NT2/D1 (cell line): ENCODE measurements around the gene CNOT10.
A peak's percentile ranks its signal among the peaks of the same experiment; 100 is the strongest.

Experiments used
- DNase-seq: peaks from one replicate; pipeline ENCODE4 v3.0.0-alpha.2; 2011; ENCODE audit warnings: low read depth, low spot score
- H3K27me3 ChIP-seq: 2 replicates; pipeline ENCODE4 v1.6.0; 2011; ENCODE audit warnings: mild to moderate bottlenecking; ENCODE audit not compliant: insufficient read length, insufficient read depth
- H3K36me3 ChIP-seq: 2 replicates; pipeline ENCODE4 v1.6.1; 2011; ENCODE audit warnings: mild to moderate bottlenecking, low read length, mixed read lengths; ENCODE audit not compliant: insufficient read depth, insufficient read length
- H3K4me1 ChIP-seq: 2 replicates; pipeline ENCODE4 v1.5.1; 2011; ENCODE audit not compliant: insufficient read depth, insufficient read length
- H3K4me3 ChIP-seq: 2 replicates; pipeline ENCODE4 v1.5.1; 2011; ENCODE audit warnings: low read depth; ENCODE audit not compliant: insufficient read length
- H3K9ac ChIP-seq: 2 replicates; pipeline ENCODE4 v1.6.0; 2011; ENCODE audit warnings: low read depth; ENCODE audit not compliant: insufficient read length
- H3K9me3 ChIP-seq: 2 replicates; pipeline ENCODE4 v1.5.1; 2011; ENCODE audit warnings: mild to moderate bottlenecking, low read length; ENCODE audit not compliant: insufficient read depth
- SUZ12 ChIP-seq: IDR thresholded peaks from 2 replicates; pipeline ENCODE4 v1.6.1; 2011; ENCODE audit not compliant: insufficient read length, insufficient read depth; ENCODE audit errors: extremely low read depth
- YY1 ChIP-seq: IDR thresholded peaks from 2 replicates; pipeline ENCODE4 v1.6.1; 2011; ENCODE audit not compliant: insufficient read length, insufficient read depth
- ZNF274 ChIP-seq: IDR thresholded peaks from 2 replicates; pipeline ENCODE4 v1.6.1; 2011; ENCODE audit warnings: mild to moderate bottlenecking, low read depth, low read length

CNOT10 gene

GRCh38 chr3:32816439-32817256 is 131.7 kb downstream of the CNOT10 start:
- H3K4me3 ChIP-seq = peak overlapping the region; percentile 91
- no peaks in the 10 kb centered on the region for H3K27me3 ChIP-seq
- H3K9me3 ChIP-seq = peaks cover 35% of the 10 kb centered on the region; the same call in 1 of the 2 replicates
- peak; percentile 85 for DNase-seq
- peaks cover 3% of the 10 kb centered on the region for H3K4me1 ChIP-seq
- peaks cover 44% of the 10 kb centered on the region for H3K36me3 ChIP-seq
- TF ChIP-seq YY1 = no peak
- peak overlapping the region; percentile 83 for H3K9ac ChIP-seq

DNA sequence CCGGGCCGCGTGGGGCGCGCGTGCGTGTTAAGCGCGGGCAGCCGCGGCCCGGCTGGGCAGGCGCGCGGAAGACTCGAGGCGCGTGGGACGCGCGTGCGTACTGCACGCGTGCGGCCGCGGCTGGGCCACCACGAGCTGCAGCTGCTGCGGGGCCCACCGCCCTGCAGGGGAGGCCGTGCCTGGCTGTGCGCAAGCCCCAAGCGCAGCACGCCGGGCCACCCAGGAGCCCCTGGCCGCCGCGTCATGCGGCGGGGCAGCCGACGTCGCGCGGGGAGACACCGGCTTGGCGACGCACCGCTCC is 132.2 kb downstream of the CNOT10 start:
- TF ChIP-seq YY1 = no peak
- TF ChIP-seq ZNF274 = no peak
- TF ChIP-seq SUZ12 = no peak
- H3K9me3 ChIP-seq = peaks cover 35% of the 10 kb centered on the region; the same call in 1 of the 2 replicates
- DNase-seq = no peak
- peak overlapping the region; percentile 91 for H3K4me3 ChIP-seq
- peaks cover 49% of the 10 kb centered on the region for H3K36me3 ChIP-seq
- H3K4me1 ChIP-seq = peaks cover 3% of the 10 kb centered on the region
- H3K27me3 ChIP-seq = no peaks in the 10 kb centered on the region
- H3K9ac ChIP-seq = peak overlapping the region; percentile 83

DNA sequence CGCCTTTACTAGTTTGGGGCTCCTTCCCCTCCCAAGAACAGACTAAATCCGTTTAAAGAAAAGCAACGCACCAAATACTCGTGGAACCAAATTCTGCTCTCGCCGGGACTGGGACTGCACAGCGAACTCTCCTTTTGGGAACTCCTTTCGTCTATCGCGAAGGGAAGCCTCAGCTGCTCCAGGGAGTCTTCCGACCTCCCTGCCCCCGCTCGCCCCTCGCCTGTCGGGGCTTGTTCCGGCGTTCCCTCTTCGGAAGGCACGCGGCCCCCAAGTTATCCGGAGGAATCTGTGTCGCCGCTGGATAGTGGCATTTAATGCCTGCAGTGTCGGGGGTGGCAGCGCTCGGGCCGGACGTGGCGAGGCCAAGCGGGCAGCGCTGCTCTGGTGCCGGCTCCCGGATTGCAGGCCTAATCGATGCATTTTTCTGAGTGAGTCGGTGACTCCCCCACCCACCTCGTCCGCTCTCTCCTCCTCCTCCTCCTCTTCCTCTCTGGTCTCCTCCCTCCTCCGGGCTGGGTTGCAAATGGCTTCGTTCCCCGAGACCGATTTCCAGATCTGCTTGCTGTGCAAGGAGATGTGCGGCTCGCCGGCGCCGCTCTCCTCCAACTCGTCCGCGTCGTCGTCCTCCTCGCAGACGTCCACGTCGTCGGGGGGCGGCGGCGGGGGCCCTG is 132.7 kb downstream of the CNOT10 start, which contains the start of gene TRIM71:
Gene TRIM71, plus strand, starts transcription at position 440 of the 671 bp plus-strand sequence. Its CDS starts 84 bp downstream, at position 524.
- H3K36me3 ChIP-seq = peaks cover 50% of the 10 kb centered on the region
- no peaks in the 10 kb centered on the region for H3K27me3 ChIP-seq
- peaks cover 35% of the 10 kb centered on the region; the same call in 1 of the 2 replicates for H3K9me3 ChIP-seq
- peaks cover 3% of the 10 kb centered on the region for H3K4me1 ChIP-seq
- DNase-seq = no peak
- no peak for TF ChIP-seq SUZ12
- no peak for TF ChIP-seq YY1
- no peak for TF ChIP-seq ZNF274
- H3K4me3 ChIP-seq = peak within 1 kb of the TSS; percentile 91
- H3K9ac ChIP-seq = peak within 1 kb of the TSS; percentile 83

GRCh38 chr3:32818229-32818969 is 133.4 kb downstream of the CNOT10 start:
- TF ChIP-seq YY1 (no peak), SUZ12 (no peak), ZNF274 (no peak)
- peak overlapping the region; percentile 83 for H3K9ac ChIP-seq
- H3K4me3 ChIP-seq = peak overlapping the region; percentile 91
- H3K9me3 ChIP-seq = peaks cover 35% of the 10 kb centered on the region; the same call in 1 of the 2 replicates
- no peak for DNase-seq
- H3K27me3 ChIP-seq = no peaks in the 10 kb centered on the region
- H3K36me3 ChIP-seq = peaks cover 54% of the 10 kb centered on the region
- no peaks in the 10 kb centered on the region for H3K4me1 ChIP-seq

DNA sequence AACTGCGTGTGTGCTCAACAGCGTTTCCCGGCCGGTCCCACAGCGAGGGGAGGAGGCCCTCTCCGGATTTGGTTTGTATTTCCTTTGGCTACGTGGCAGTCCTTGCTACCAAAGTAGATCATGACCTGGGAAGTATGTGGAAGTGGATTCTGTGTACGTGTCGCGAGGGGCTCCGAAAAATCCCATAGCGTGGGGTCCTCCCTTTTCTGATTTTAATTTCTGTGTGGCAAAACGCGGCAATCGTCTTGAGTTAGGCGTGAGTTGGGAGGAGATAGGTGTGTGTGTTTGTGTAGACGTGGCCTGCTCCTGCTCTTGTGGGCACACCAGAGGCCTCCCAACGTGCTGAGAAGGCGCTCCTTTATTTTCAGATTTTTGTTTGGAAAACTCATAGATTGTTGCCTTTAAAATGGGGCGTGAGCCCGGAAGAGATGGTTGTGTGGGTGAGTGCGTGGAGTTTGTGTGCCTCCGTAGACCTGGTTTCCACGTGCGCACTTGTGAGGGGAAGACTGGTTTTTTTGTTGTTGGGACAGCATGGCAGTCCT is 134.1 kb downstream of the CNOT10 start:
- no peaks in the 10 kb centered on the region for H3K27me3 ChIP-seq
- TF ChIP-seq SUZ12 (no peak), YY1 (no peak), ZNF274 (no peak)
- peaks cover 54% of the 10 kb centered on the region for H3K36me3 ChIP-seq
- no peak for DNase-seq
- no peaks in the 10 kb centered on the region for H3K4me1 ChIP-seq
- peak overlapping the region; percentile 91 for H3K4me3 ChIP-seq
- H3K9me3 ChIP-seq = peaks cover 35% of the 10 kb centered on the region; the same call in 1 of the 2 replicates
- peak overlapping the region; percentile 83 for H3K9ac ChIP-seq

- no peak for DNase-seq
- peaks cover 3% of the 10 kb centered on the region for H3K4me1 ChIP-seq
- TF ChIP-seq YY1 = no peak
- TF ChIP-seq ZNF274 = no peak
- TF ChIP-seq SUZ12 = no peak
- peaks cover 35% of the 10 kb centered on the region; the same call in 1 of the 2 replicates for H3K9me3 ChIP-seq
- peak overlapping the region; percentile 91 for H3K4me3 ChIP-seq
- H3K9ac ChIP-seq = peak overlapping the region; percentile 83
- peaks cover 58% of the 10 kb centered on the region for H3K36me3 ChIP-seq
- no peaks in the 10 kb centered on the region for H3K27me3 ChIP-seq
Observed at GRCh38 chr3:32819551-32820348, 134.8 kb downstream of the CNOT10 start.
